HCT116 (cell line): ENCODE results near the gene DIDO1. TPM values are rescaled to one million over a fixed set of nuclear protein-coding genes. Genes with fewer than 3 reads are reported as not detected.

Experiments
- ATAC-seq: fragments of 200-7000 bp; cut with Tn5 transposase; 2 replicates; pipeline ENCODE4 v1.9.1; 2020; ENCODE audit warnings: mild to moderate bottlenecking, moderate library complexity
- BruUV-seq: library from RNA; stranded (reverse); fragments of 400-500 nt; replicated peaks from 2 replicates; lab custom pipeline; 2021; lab: Mats Ljungman, UMichigan
- CTCF ChIA-PET: fragments of 300-600 bp; sonication (Branson Sonifier 250); formaldehyde crosslinking; loops from one replicate; lab custom pipeline; 2021; ENCODE audit warnings: antibody characterized with exemption; lab: Charles Lee
- POLR2A ChIA-PET: fragments of 300-600, 350-600 bp; sonication (Branson Sonifier 250); formaldehyde crosslinking; loops from one replicate; lab custom pipeline; 2021; ENCODE audit warnings: antibody characterized with exemption; lab: Charles Lee
- RAD21 ChIA-PET, 2 experiments: fragments of 300-600 bp; sonication (Branson Sonifier 250); formaldehyde crosslinking; loops; one replicate each; lab custom pipeline; 2023; ENCODE audit warnings: low total read pairs in 2 of 2; ENCODE audit not compliant: uncharacterized antibody in 2 of 2, unreplicated experiment in 2 of 2, low non-redundant PET in 1 of 2; lab: Charles Lee
- DNase-seq: peaks from one replicate; pipeline ENCODE4 v3.0.0-alpha.2; 2010; ENCODE audit warnings: low read depth, low spot score
- H2AFZ ChIP-seq: fragments of 200-600 bp; shearing (Covaris generic), sonication (generic); 2 replicates; pipeline ENCODE4 v1.6.1; 2017; ENCODE audit warnings: low read depth, mixed run types, mixed read lengths, antibody characterized with exemption, low read length; ENCODE audit not compliant: poor library complexity, severe bottlenecking
- H3K27ac ChIP-seq: 2 replicates; pipeline ENCODE4 v1.5.1; 2012; ENCODE audit warnings: low read depth, low read length
- H3K27me3 ChIP-seq: fragments of 200-600 bp; sonication (generic); 2 replicates; pipeline ENCODE4 v1.6.1; 2016; ENCODE audit warnings: mixed run types, low read length, mixed read lengths; ENCODE audit not compliant: insufficient read depth
- H3K36me3 ChIP-seq, 2 experiments: fragments of 200-500 bp in 1 of 2; fragments of 200-600 bp in 1 of 2; sonication (Bioruptor generic) in 1 of 2; sonication (generic) in 1 of 2; 2 replicates each; pipeline versions ENCODE4 v1.5.1 to v1.6.1; 2014 to 2016; ENCODE audit warnings: low read length in 2 of 2, inconsistent platforms in 1 of 2, mixed read lengths in 1 of 2, mixed run types in 1 of 2; ENCODE audit not compliant: insufficient read depth in 2 of 2, control insufficient read depth in 1 of 2
- H3K4me1 ChIP-seq, 2 experiments: fragments of 200-600 bp in 1 of 2; sonication (generic) in 1 of 2; 2 replicates each; pipeline versions ENCODE4 v1.5.1 to v1.6.1; 2012 to 2017; ENCODE audit warnings: low read length in 2 of 2, inconsistent platforms in 1 of 2, mild to moderate bottlenecking in 1 of 2, mixed read lengths in 1 of 2, mixed run types in 1 of 2, moderate library complexity in 1 of 2; ENCODE audit not compliant: insufficient read depth in 2 of 2, control insufficient read depth in 1 of 2
- H3K4me2 ChIP-seq: fragments of 200-600 bp; sonication (generic); 2 replicates; pipeline ENCODE4 v1.6.1; 2017; ENCODE audit warnings: mixed run types, low read length, mixed read lengths
- H3K4me3 ChIP-seq, 2 experiments: fragments of 200-600 bp in 1 of 2; sonication (generic) in 1 of 2; replicated peaks in 1 of 2; 2 replicates each; pipeline ENCODE4 v1.5.1; 2011 to 2016; ENCODE audit warnings: low read length in 2 of 2, control low read depth in 1 of 2, low read depth in 1 of 2, mild to moderate bottlenecking in 1 of 2, mixed read lengths in 1 of 2, mixed run types in 1 of 2
- H3K79me2 ChIP-seq: fragments of 200-600 bp; sonication (generic); 2 replicates; pipeline ENCODE4 v1.6.1; 2017; ENCODE audit warnings: mild to moderate bottlenecking, mixed run types, low read length, moderate library complexity, mixed read lengths; ENCODE audit not compliant: insufficient read depth
- H3K9ac ChIP-seq: fragments of 200-600 bp; sonication (generic); 2 replicates; pipeline ENCODE4 v1.6.1; 2016; ENCODE audit warnings: low read length, mixed read lengths
- H3K9me2 ChIP-seq: fragments of 200-600 bp; sonication (generic), shearing (Covaris generic); 2 replicates; pipeline ENCODE4 v1.6.1; 2017; ENCODE audit warnings: mixed run types, mild to moderate bottlenecking, moderate library complexity; ENCODE audit not compliant: insufficient read depth
- H3K9me3 ChIP-seq, 2 experiments: fragments of 200-500 bp in 1 of 2; fragments of 200-600 bp in 1 of 2; sonication (Bioruptor generic) in 1 of 2; sonication (generic) in 1 of 2; 2 replicates each; pipeline ENCODE4 v1.6.1; 2014 to 2017; ENCODE audit warnings: low read length in 2 of 2, mixed read lengths in 2 of 2, inconsistent platforms in 1 of 2, low read depth in 1 of 2, mild to moderate bottlenecking in 1 of 2, mixed run types in 1 of 2, moderate library complexity in 1 of 2; ENCODE audit not compliant: control insufficient read depth in 1 of 2, insufficient read depth in 1 of 2
- H4K20me1 ChIP-seq: fragments of 200-600 bp; sonication (generic), shearing (Covaris generic); 2 replicates; pipeline ENCODE4 v1.6.1; 2017; ENCODE audit warnings: mixed run types, mild to moderate bottlenecking, moderate library complexity; ENCODE audit not compliant: insufficient read depth
- CBX3 ChIP-seq: IDR thresholded peaks from 2 replicates; pipeline ENCODE4 v1.6.1; 2012; ENCODE audit warnings: low read depth
- EGR1 ChIP-seq: IDR thresholded peaks from 2 replicates; pipeline ENCODE4 v1.6.1; 2012; ENCODE audit warnings: low read depth
- ELF1 ChIP-seq: IDR thresholded peaks from 2 replicates; pipeline ENCODE4 v1.6.1; 2012; ENCODE audit warnings: low read depth, borderline replicate concordance
- EZH2 ChIP-seq: fragments of 200-600 bp; sonication (generic); IDR thresholded peaks from 2 replicates; pipeline ENCODE4 v1.6.1; 2017; ENCODE audit warnings: antibody characterized with exemption, mixed run types
- EZH2phosphoT487 ChIP-seq: fragments of 200-600 bp; IDR thresholded peaks from 2 replicates; pipeline ENCODE4 v1.6.1; 2018; ENCODE audit warnings: antibody characterized with exemption, borderline replicate concordance
- POLR2A ChIP-seq: IDR thresholded peaks from 2 replicates; pipeline ENCODE4 v1.7.0; 2011; ENCODE audit warnings: borderline replicate concordance; ENCODE audit not compliant: insufficient read depth, insufficient read length; ENCODE audit errors: extremely low read depth
- RAD21 ChIP-seq: IDR thresholded peaks from 2 replicates; pipeline ENCODE4 v1.6.1; 2012; ENCODE audit warnings: low read depth, mild to moderate bottlenecking
- SIN3A ChIP-seq: IDR thresholded peaks from 2 replicates; pipeline ENCODE4 v1.6.1; 2012; ENCODE audit warnings: low read depth
- SP1 ChIP-seq: IDR thresholded peaks from 2 replicates; pipeline ENCODE4 v1.6.1; 2012; ENCODE audit warnings: low read depth
- SRF ChIP-seq: IDR thresholded peaks from 2 replicates; pipeline ENCODE4 v1.6.1; 2012; ENCODE audit warnings: low read depth
- TCF7L2 ChIP-seq: IDR thresholded peaks from 2 replicates; pipeline ENCODE4 v1.7.0; 2011; ENCODE audit warnings: borderline replicate concordance, inconsistent platforms; ENCODE audit not compliant: insufficient read depth, insufficient read length; ENCODE audit errors: extremely low read depth
- YY1 ChIP-seq: IDR thresholded peaks from 2 replicates; pipeline ENCODE4 v1.6.1; 2011; ENCODE audit warnings: low read length, low read depth, moderate library complexity, mild to moderate bottlenecking; ENCODE audit not compliant: insufficient replicate concordance; ENCODE audit errors: extremely low read depth
- ZFX ChIP-seq: fragments of 450-650 bp; IDR thresholded peaks from 2 replicates; pipeline ENCODE4 v1.6.1; 2017
- intact Hi-C: fragments of 100-400 bp; cut with micrococcal nuclease; formaldehyde crosslinking; loops from 2 replicates; pipeline ENCODE4 v1.10.0; 2022
- total RNA-seq: library from RNA; stranded (reverse); gene quantifications from one replicate; pipeline ENCODE4 v1.2.1, GENCODE V29; 2021; ENCODE audit not compliant: unreplicated experiment
- TF ChIP-seq, protein P1 (sequence below): IDR thresholded peaks from 2 replicates; pipeline ENCODE4 v1.6.1; 2012
- TF ChIP-seq, protein P2 (sequence below): IDR thresholded peaks from 2 replicates; pipeline ENCODE4 v1.6.1; 2011; ENCODE audit warnings: mild to moderate bottlenecking, low read length, moderate library complexity; ENCODE audit not compliant: insufficient replicate concordance; ENCODE audit errors: extremely low read depth
- TF ChIP-seq, protein P3 (sequence below): IDR thresholded peaks from 2 replicates; pipeline ENCODE4 v1.6.1; 2012; ENCODE audit warnings: low read depth

DIDO1 gene
- total RNA-seq, 1 experiment from 2014 or later, result 41.4 TPM

DNA sequence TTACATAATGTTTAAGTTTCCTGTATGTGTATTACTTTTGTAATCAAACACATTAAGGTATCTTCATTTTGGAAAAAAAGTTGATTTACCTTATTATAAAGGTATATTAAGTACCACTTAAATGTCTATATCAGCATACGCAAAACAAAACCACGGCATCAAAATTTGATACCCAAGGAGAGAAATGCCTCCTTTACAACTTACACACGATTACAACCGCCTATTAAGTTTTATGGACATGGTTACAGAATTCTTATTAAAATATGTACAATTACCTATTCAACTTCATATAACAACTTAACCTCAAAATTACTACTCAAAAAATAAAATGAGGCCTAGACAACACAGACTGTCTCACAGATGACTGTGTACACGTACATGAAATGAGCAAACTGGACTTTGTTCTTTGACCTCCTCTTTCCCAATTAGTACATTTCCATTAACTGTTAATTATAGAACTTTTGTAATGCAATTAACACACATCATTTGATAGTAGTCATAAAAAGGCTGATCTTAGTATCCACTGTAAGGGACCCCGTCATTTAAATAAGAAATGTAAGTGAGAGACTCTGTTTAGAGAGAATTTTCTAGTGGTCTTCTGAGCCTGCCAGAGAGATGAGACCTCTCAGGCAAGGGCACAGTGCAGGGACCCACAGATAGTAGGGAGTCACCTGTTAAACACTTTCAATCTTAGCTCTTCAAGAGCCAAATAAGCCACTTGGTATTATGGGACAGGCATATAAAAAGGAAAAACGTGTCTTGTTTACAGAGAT lies 2.5 kb downstream of the DIDO1 start:
- H3K9ac ChIP-seq, result peak overlapping the region; percentile 96
- H2AFZ ChIP-seq, result no peak overlapping the region
- ChIA-PET POLR2A (no interaction called here), CTCF (no interaction called here), RAD21 (no interaction called here)
- H3K9me2 ChIP-seq, result no peaks in the 10 kb centered on the region
- H3K4me3 ChIP-seq, result peak overlapping the region; percentile 71 to 89; a peak in 3 of 4 replicates
- intact Hi-C loops, result no loop called here
- TF ChIP-seq SP1 (no peak), ELF1 (no peak), EZH2phosphoT487 (no peak), RAD21 (no peak), SIN3A (no peak), ZFX (no peak), TCF7L2 (no peak), SRF (no peak), EGR1 (no peak), CBX3 (no peak), EZH2 (no peak), POLR2A (no peak), YY1 (no peak)
- TF ChIP-seq, protein P1, sequence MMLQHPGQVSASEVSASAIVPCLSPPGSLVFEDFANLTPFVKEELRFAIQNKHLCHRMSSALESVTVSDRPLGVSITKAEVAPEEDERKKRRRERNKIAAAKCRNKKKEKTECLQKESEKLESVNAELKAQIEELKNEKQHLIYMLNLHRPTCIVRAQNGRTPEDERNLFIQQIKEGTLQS, result no peak
- TF ChIP-seq, protein P2, sequence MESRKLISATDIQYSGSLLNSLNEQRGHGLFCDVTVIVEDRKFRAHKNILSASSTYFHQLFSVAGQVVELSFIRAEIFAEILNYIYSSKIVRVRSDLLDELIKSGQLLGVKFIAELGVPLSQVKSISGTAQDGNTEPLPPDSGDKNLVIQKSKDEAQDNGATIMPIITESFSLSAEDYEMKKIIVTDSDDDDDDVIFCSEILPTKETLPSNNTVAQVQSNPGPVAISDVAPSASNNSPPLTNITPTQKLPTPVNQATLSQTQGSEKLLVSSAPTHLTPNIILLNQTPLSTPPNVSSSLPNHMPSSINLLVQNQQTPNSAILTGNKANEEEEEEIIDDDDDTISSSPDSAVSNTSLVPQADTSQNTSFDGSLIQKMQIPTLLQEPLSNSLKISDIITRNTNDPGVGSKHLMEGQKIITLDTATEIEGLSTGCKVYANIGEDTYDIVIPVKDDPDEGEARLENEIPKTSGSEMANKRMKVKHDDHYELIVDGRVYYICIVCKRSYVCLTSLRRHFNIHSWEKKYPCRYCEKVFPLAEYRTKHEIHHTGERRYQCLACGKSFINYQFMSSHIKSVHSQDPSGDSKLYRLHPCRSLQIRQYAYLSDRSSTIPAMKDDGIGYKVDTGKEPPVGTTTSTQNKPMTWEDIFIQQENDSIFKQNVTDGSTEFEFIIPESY, result no peak
- TF ChIP-seq, protein P3, sequence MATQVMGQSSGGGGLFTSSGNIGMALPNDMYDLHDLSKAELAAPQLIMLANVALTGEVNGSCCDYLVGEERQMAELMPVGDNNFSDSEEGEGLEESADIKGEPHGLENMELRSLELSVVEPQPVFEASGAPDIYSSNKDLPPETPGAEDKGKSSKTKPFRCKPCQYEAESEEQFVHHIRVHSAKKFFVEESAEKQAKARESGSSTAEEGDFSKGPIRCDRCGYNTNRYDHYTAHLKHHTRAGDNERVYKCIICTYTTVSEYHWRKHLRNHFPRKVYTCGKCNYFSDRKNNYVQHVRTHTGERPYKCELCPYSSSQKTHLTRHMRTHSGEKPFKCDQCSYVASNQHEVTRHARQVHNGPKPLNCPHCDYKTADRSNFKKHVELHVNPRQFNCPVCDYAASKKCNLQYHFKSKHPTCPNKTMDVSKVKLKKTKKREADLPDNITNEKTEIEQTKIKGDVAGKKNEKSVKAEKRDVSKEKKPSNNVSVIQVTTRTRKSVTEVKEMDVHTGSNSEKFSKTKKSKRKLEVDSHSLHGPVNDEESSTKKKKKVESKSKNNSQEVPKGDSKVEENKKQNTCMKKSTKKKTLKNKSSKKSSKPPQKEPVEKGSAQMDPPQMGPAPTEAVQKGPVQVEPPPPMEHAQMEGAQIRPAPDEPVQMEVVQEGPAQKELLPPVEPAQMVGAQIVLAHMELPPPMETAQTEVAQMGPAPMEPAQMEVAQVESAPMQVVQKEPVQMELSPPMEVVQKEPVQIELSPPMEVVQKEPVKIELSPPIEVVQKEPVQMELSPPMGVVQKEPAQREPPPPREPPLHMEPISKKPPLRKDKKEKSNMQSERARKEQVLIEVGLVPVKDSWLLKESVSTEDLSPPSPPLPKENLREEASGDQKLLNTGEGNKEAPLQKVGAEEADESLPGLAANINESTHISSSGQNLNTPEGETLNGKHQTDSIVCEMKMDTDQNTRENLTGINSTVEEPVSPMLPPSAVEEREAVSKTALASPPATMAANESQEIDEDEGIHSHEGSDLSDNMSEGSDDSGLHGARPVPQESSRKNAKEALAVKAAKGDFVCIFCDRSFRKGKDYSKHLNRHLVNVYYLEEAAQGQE, result no peak
- H4K20me1 ChIP-seq, result peaks cover 55% of the 10 kb centered on the region
- H3K27me3 ChIP-seq, result no peaks in the 10 kb centered on the region
- H3K4me2 ChIP-seq, result peak overlapping the region; percentile 75
- no peak for DNase-seq
- H3K27ac ChIP-seq, result no peak overlapping the region
- H3K4me1 ChIP-seq, result peaks cover 46 to 65% of the 10 kb centered on the region in 2 experiments
- no peaks in the 10 kb centered on the region for H3K9me3 ChIP-seq
- peaks cover 0 to 3% of the 10 kb centered on the region in 2 experiments; a peak in 1 of 4 replicates for H3K36me3 ChIP-seq
- no TSS peak for BruUV-seq
- ATAC-seq, result no peak
- H3K79me2 ChIP-seq, result peaks cover 99% of the 10 kb centered on the region
